Central memory CD8-positive, alpha-beta T cell (primary cell): ENCODE results near the gene UGT1A5.

ENCODE experiments used
- ATAC-seq: fragments of 150-1000 bp; cut with Tn5 transposase; replicated peaks from 2 replicates; pipeline ENCODE4 v1.10.0; 2022; ENCODE audit warnings: mild to moderate bottlenecking, moderate FRiP score, moderate number of reproducible peaks; ENCODE audit not compliant: poor library complexity, severe bottlenecking; ENCODE audit errors: extremely low read depth
- DNase-seq, 2 donors: peaks; one replicate each; pipeline ENCODE4 v3.0.0; 2021; ENCODE audit warnings: low spot score in 2 of 2
- H3K27ac Mint-ChIP-seq: one replicate; pipeline ENCODE4 v1.8.0; 2022; ENCODE audit warnings: low read depth, mild to moderate bottlenecking, moderate library complexity, mixed read lengths
- H3K27me3 Mint-ChIP-seq: one replicate; pipeline ENCODE4 v1.8.0; 2022; ENCODE audit warnings: mixed read lengths
- H3K36me3 Mint-ChIP-seq: one replicate; pipeline ENCODE4 v1.8.0; 2022; ENCODE audit warnings: mild to moderate bottlenecking, moderate library complexity, mixed read lengths; ENCODE audit not compliant: insufficient read depth
- H3K4me1 Mint-ChIP-seq: one replicate; pipeline ENCODE4 v1.8.0; 2022; ENCODE audit warnings: mixed read lengths
- H3K4me3 Mint-ChIP-seq: one replicate; pipeline ENCODE4 v1.8.0; 2022; ENCODE audit warnings: mild to moderate bottlenecking, moderate library complexity, mixed read lengths
- H3K9me3 Mint-ChIP-seq: one replicate; pipeline ENCODE4 v1.8.0; 2022; ENCODE audit warnings: mixed read lengths

The UGT1A5 gene

GRCh38 chr2:233800208-233800607 is 87.5 kb downstream of the UGT1A5 start:
- DNase-seq, result peak in 1 of 2 donors; percentile 5
- H3K9me3 Mint-ChIP-seq, result no peaks in the 10 kb centered on the region
- no peak overlapping the region for H3K4me3 Mint-ChIP-seq
- no peak overlapping the region for H3K27ac Mint-ChIP-seq
- peaks cover 8% of the 10 kb centered on the region for H3K4me1 Mint-ChIP-seq
- ATAC-seq, result no peak
- H3K36me3 Mint-ChIP-seq, result no peaks in the 10 kb centered on the region
- H3K27me3 Mint-ChIP-seq, result peaks cover 47% of the 10 kb centered on the region

GRCh38 chr2:233801357-233802131 is 88.8 kb downstream of the UGT1A5 start:
- peaks cover 60% of the 10 kb centered on the region for H3K27me3 Mint-ChIP-seq
- ATAC-seq (peak; percentile 68), DNase-seq (peak in 1 of 2 donors; percentile 11)
- no peak overlapping the region for H3K4me3 Mint-ChIP-seq
- H3K27ac Mint-ChIP-seq, result no peak overlapping the region
- H3K4me1 Mint-ChIP-seq, result peaks cover 8% of the 10 kb centered on the region
- H3K36me3 Mint-ChIP-seq, result no peaks in the 10 kb centered on the region
- H3K9me3 Mint-ChIP-seq, result no peaks in the 10 kb centered on the region

- no peaks in the 10 kb centered on the region for H3K9me3 Mint-ChIP-seq
- H3K4me3 Mint-ChIP-seq, result no peak overlapping the region
- H3K4me1 Mint-ChIP-seq, result peaks cover 8% of the 10 kb centered on the region
- ATAC-seq (no peak), DNase-seq (no peak)
- no peak overlapping the region for H3K27ac Mint-ChIP-seq
- H3K27me3 Mint-ChIP-seq, result peaks cover 63% of the 10 kb centered on the region
- no peaks in the 10 kb centered on the region for H3K36me3 Mint-ChIP-seq
Observed at GRCh38 chr2:233802132-233802815, 89.6 kb downstream of the UGT1A5 start.

GRCh38 chr2:233803292-233803911 is 90.7 kb downstream of the UGT1A5 start:
- Mint-ChIP-seq H3K27ac (no peak overlapping the region), H3K9me3 (no peaks in the 10 kb centered on the region), H3K4me3 (no peak overlapping the region), H3K27me3 (peaks cover 61% of the 10 kb centered on the region), H3K36me3 (no peaks in the 10 kb centered on the region), H3K4me1 (peaks cover 8% of the 10 kb centered on the region)
- no peak for DNase-seq
- no peak for ATAC-seq

GRCh38 chr2:233803994-233804393 is 91.3 kb downstream of the UGT1A5 start:
- no peaks in the 10 kb centered on the region for H3K9me3 Mint-ChIP-seq
- peaks cover 55% of the 10 kb centered on the region for H3K27me3 Mint-ChIP-seq
- ATAC-seq, result no peak
- H3K36me3 Mint-ChIP-seq, result no peaks in the 10 kb centered on the region
- peaks cover 8% of the 10 kb centered on the region for H3K4me1 Mint-ChIP-seq
- H3K4me3 Mint-ChIP-seq, result no peak overlapping the region
- DNase-seq, result peak in 1 of 2 donors; percentile 8
- no peak overlapping the region for H3K27ac Mint-ChIP-seq

GRCh38 chr2:233807215-233807865 is 94.6 kb downstream of the UGT1A5 start:
- no peaks in the 10 kb centered on the region for H3K9me3 Mint-ChIP-seq
- no peaks in the 10 kb centered on the region for H3K4me1 Mint-ChIP-seq
- ATAC-seq, result no peak

GRCh38 chr2:233807966-233808935 is 95.5 kb downstream of the UGT1A5 start:
- ATAC-seq, result no peak
- no peaks in the 10 kb centered on the region for H3K4me1 Mint-ChIP-seq
- no peaks in the 10 kb centered on the region for H3K36me3 Mint-ChIP-seq
- peaks cover 64% of the 10 kb centered on the region for H3K27me3 Mint-ChIP-seq
- H3K9me3 Mint-ChIP-seq, result no peaks in the 10 kb centered on the region
- H3K27ac Mint-ChIP-seq, result no peak overlapping the region
- no peak overlapping the region for H3K4me3 Mint-ChIP-seq
- DNase-seq, result no peak

More at GRCh38 chr2:233807215-233807865, 94.6 kb downstream of the UGT1A5 start:
- DNase-seq, result peak in 1 of 2 donors; percentile 10
- Mint-ChIP-seq H3K27me3 (peaks cover 65% of the 10 kb centered on the region), H3K27ac (no peak overlapping the region), H3K4me3 (no peak overlapping the region), H3K36me3 (no peaks in the 10 kb centered on the region)

- Mint-ChIP-seq H3K4me3 (no peak overlapping the region), H3K9me3 (no peaks in the 10 kb centered on the region), H3K27me3 (peaks cover 59% of the 10 kb centered on the region), H3K36me3 (no peaks in the 10 kb centered on the region), H3K4me1 (no peaks in the 10 kb centered on the region), H3K27ac (no peak overlapping the region)
- ATAC-seq (no peak), DNase-seq (no peak)
Observed at GRCh38 chr2:233810385-233810784, 97.7 kb downstream of the UGT1A5 start.

GRCh38 chr2:233811087-233811486 is 98.4 kb downstream of the UGT1A5 start:
- no peaks in the 10 kb centered on the region for H3K36me3 Mint-ChIP-seq
- peaks cover 59% of the 10 kb centered on the region for H3K27me3 Mint-ChIP-seq
- no peak overlapping the region for H3K4me3 Mint-ChIP-seq
- ATAC-seq, result no peak
- H3K4me1 Mint-ChIP-seq, result no peaks in the 10 kb centered on the region
- no peak for DNase-seq
- no peak overlapping the region for H3K27ac Mint-ChIP-seq
- H3K9me3 Mint-ChIP-seq, result no peaks in the 10 kb centered on the region

- Mint-ChIP-seq H3K27me3 (peaks cover 59% of the 10 kb centered on the region), H3K9me3 (no peaks in the 10 kb centered on the region), H3K4me3 (no peak overlapping the region)
Observed at GRCh38 chr2:233811732-233812131, 99.0 kb downstream of the UGT1A5 start.

GRCh38 chr2:233813236-233814055 is 100.7 kb downstream of the UGT1A5 start:
- H3K4me3 Mint-ChIP-seq, result no peak overlapping the region
- H3K27ac Mint-ChIP-seq, result no peak overlapping the region
- DNase-seq, result no peak
- peaks cover 75% of the 10 kb centered on the region for H3K27me3 Mint-ChIP-seq
- H3K36me3 Mint-ChIP-seq, result no peaks in the 10 kb centered on the region
- ATAC-seq, result no peak
- H3K9me3 Mint-ChIP-seq, result no peaks in the 10 kb centered on the region
- no peaks in the 10 kb centered on the region for H3K4me1 Mint-ChIP-seq

More at GRCh38 chr2:233811732-233812131, 99.0 kb downstream of the UGT1A5 start:
- Mint-ChIP-seq H3K4me1 (no peaks in the 10 kb centered on the region), H3K27ac (no peak overlapping the region), H3K36me3 (no peaks in the 10 kb centered on the region)
- DNase-seq (no peak), ATAC-seq (no peak)
